Fibroblast of mammary gland (primary cell): Measurements from ENCODE around the gene PIK3CG.

Source experiments
- DNase-seq: peaks from one replicate; pipeline ENCODE4 v3.0.0-alpha.2; 2010; ENCODE audit warnings: low read depth
- H3K4me3 ChIP-seq: 2 replicates; pipeline ENCODE4 v1.5.1; 2011; ENCODE audit warnings: low read depth, mild to moderate bottlenecking, low read length, moderate library complexity; ENCODE audit not compliant: control insufficient read depth
- CTCF ChIP-seq: conservative IDR thresholded peaks from 2 replicates; pipeline ENCODE4 v1.5.1; 2011; ENCODE audit warnings: low read depth, low read length, inconsistent platforms; ENCODE audit not compliant: control insufficient read depth, insufficient read depth

PIK3CG gene

GRCh38 chr7:106872763-106873162, 7.7 kb downstream of the PIK3CG start:
- no peak for TF ChIP-seq CTCF
- H3K4me3 ChIP-seq = no peak overlapping the region
- DNase-seq = no peak

- TF ChIP-seq CTCF = no peak
- no peak for DNase-seq
- H3K4me3 ChIP-seq = no peak overlapping the region
Observed at GRCh38 chr7:106874076-106874475, 9.0 kb downstream of the PIK3CG start.

GRCh38 chr7:106875508-106875907, 10.4 kb downstream of the PIK3CG start:
- no peak overlapping the region for H3K4me3 ChIP-seq
- no peak for DNase-seq
- TF ChIP-seq CTCF = no peak

- DNase-seq = no peak
- TF ChIP-seq CTCF = no peak
- no peak overlapping the region for H3K4me3 ChIP-seq
Observed at GRCh38 chr7:106878748-106879439, 13.8 kb downstream of the PIK3CG start.

- no peak for TF ChIP-seq CTCF
- no peak overlapping the region for H3K4me3 ChIP-seq
- DNase-seq = no peak
Observed at GRCh38 chr7:106881984-106882383, 16.9 kb downstream of the PIK3CG start.

- TF ChIP-seq CTCF = no peak
- DNase-seq = no peak
- no peak overlapping the region for H3K4me3 ChIP-seq
Observed at GRCh38 chr7:106883456-106884026, 18.5 kb downstream of the PIK3CG start.
